ENCODE results near the gene IFT122.

The IFT122 gene

GRCh38 chr3:129558772-129559564 lies 118.9 kb downstream of the IFT122 start:
- Histone ChIP-seq H3K9me3 (ENCODE audit: severe bottlenecking) (no peaks in the 10 kb centered on the region), H3K27ac (peak overlapping the region; percentile 58), H3K4me3 (ENCODE audit: low read depth, low read length) (no peak overlapping the region), H3K27me3 (ENCODE audit: insufficient read depth, low read depth, severe bottlenecking) (no peaks in the 10 kb centered on the region), H3K36me3 (peaks cover 22% of the 10 kb centered on the region)
- no peak for TF ChIP-seq CTCF (IDR thresholded peaks at IDR 0.05; ENCODE audit: low read depth, low read length)
- peak; percentile 80 for DNase-seq

- H3K9me3 ChIP-seq (ENCODE audit: severe bottlenecking) = no peaks in the 10 kb centered on the region
- no peak overlapping the region for H3K4me3 ChIP-seq (ENCODE audit: low read depth, low read length)
- H3K27ac ChIP-seq = no peak overlapping the region; the same call in 1 of the 2 replicates
- no peaks in the 10 kb centered on the region for H3K27me3 ChIP-seq (ENCODE audit: insufficient read depth, low read depth, severe bottlenecking)
- TF ChIP-seq CTCF (IDR thresholded peaks at IDR 0.05; ENCODE audit: low read depth, low read length) = no peak
- peaks cover 22% of the 10 kb centered on the region for H3K36me3 ChIP-seq
- DNase-seq = no peak
Measured at GRCh38 chr3:129559565-129560079, 119.6 kb downstream of the IFT122 start.

- Histone ChIP-seq H3K36me3 (peaks cover 22% of the 10 kb centered on the region), H3K27me3 (ENCODE audit: insufficient read depth, low read depth, severe bottlenecking) (no peaks in the 10 kb centered on the region), H3K27ac (peak overlapping the region; percentile 72), H3K4me3 (ENCODE audit: low read depth, low read length) (no peak overlapping the region), H3K9me3 (ENCODE audit: severe bottlenecking) (no peaks in the 10 kb centered on the region)
- DNase-seq = peak; percentile 40
- no peak for TF ChIP-seq CTCF (IDR thresholded peaks at IDR 0.05; ENCODE audit: low read depth, low read length)
Measured at GRCh38 chr3:129560269-129560787, 120.3 kb downstream of the IFT122 start.

- no peak for TF ChIP-seq CTCF (IDR thresholded peaks at IDR 0.05; ENCODE audit: low read depth, low read length)
- Histone ChIP-seq H3K4me3 (ENCODE audit: low read depth, low read length) (no peak overlapping the region), H3K9me3 (ENCODE audit: severe bottlenecking) (no peaks in the 10 kb centered on the region), H3K27me3 (ENCODE audit: insufficient read depth, low read depth, severe bottlenecking) (no peaks in the 10 kb centered on the region), H3K27ac (peak overlapping the region; percentile 72), H3K36me3 (peaks cover 22% of the 10 kb centered on the region)
- DNase-seq = peak; percentile 85
Measured at GRCh38 chr3:129560911-129561594, 121.0 kb downstream of the IFT122 start.

GRCh38 chr3:129561619-129562248 lies 121.7 kb downstream of the IFT122 start:
- no peak for DNase-seq
- no peak for TF ChIP-seq CTCF (IDR thresholded peaks at IDR 0.05; ENCODE audit: low read depth, low read length)
- Histone ChIP-seq H3K36me3 (peaks cover 16% of the 10 kb centered on the region), H3K27ac (peak overlapping the region; percentile 72), H3K4me3 (ENCODE audit: low read depth, low read length) (no peak overlapping the region), H3K27me3 (ENCODE audit: insufficient read depth, low read depth, severe bottlenecking) (no peaks in the 10 kb centered on the region), H3K9me3 (ENCODE audit: severe bottlenecking) (no peaks in the 10 kb centered on the region)

Data from WERI-Rb-1 (cell line).